Thymus (tissue), 11 donors: Measurements from ENCODE around the gene RTL1. TPM values are rescaled to one million over a fixed set of nuclear protein-coding genes. Genes with fewer than 3 reads are reported as not detected.

Experiments used
- DNase-seq, 9 donors: peaks; one replicate each; pipeline ENCODE4 v3.0.0-alpha.2; 2013; ENCODE audit warnings: low spot score in 9 of 9, low read depth in 6 of 9, missing footprints in 1 of 9
- H3K27ac ChIP-seq, 2 donors: one replicate each; pipeline ENCODE4 v1.5.1; 2013; ENCODE audit warnings: control low read depth in 1 of 2, low read depth in 1 of 2, low read length in 1 of 2, mild to moderate bottlenecking in 1 of 2, moderate library complexity in 1 of 2
- H3K27me3 ChIP-seq, 2 donors: one replicate each; pipeline ENCODE4 v1.5.1; 2013; ENCODE audit warnings: low read length in 1 of 2; ENCODE audit not compliant: control insufficient read depth in 2 of 2, insufficient read depth in 1 of 2
- H3K36me3 ChIP-seq, 2 donors: one replicate each; pipeline ENCODE4 v1.5.1; 2013; ENCODE audit warnings: low read length in 1 of 2, mild to moderate bottlenecking in 1 of 2, moderate library complexity in 1 of 2; ENCODE audit not compliant: control insufficient read depth in 2 of 2, insufficient read depth in 2 of 2
- H3K4me1 ChIP-seq, 2 donors: one replicate each; pipeline ENCODE4 v1.5.1; 2013; ENCODE audit warnings: low read length in 2 of 2; ENCODE audit not compliant: control insufficient read depth in 2 of 2, insufficient read depth in 2 of 2
- H3K4me3 ChIP-seq, 2 donors: one replicate each; pipeline ENCODE4 v1.5.1; 2013; ENCODE audit warnings: low read length in 2 of 2, control low read depth in 1 of 2, mild to moderate bottlenecking in 1 of 2
- H3K9me3 ChIP-seq, 2 donors: one replicate each; pipeline ENCODE4 v1.5.1; 2013; ENCODE audit warnings: low read length in 1 of 2, mild to moderate bottlenecking in 1 of 2; ENCODE audit not compliant: control insufficient read depth in 2 of 2, insufficient read depth in 1 of 2
- WGBS: extraction: QIAGEN DNeasy Blood & Tissue Kit; methylation state at CpG from one replicate; pipeline ENCODE4 v1.1.7; 2013; 5-methylcytosine and 5-hydroxymethylcytosine counted together
- polyA plus RNA-seq: library from polyadenylated mRNA; stranded (reverse); fragments of 200-250 nt; gene quantifications from one replicate; pipeline ENCODE4 v1.2.3, GENCODE V29; 2013
- total RNA-seq: library from RNA; stranded (reverse); fragments of 120-200 nt; gene quantifications from one replicate; pipeline ENCODE4 v1.2.4, GENCODE V29; 2013
- donor health status: healthy.

The RTL1 gene
- total and polyA plus RNA-seq, 2 donors: under 0.01 to 0.02 TPM

DNA sequence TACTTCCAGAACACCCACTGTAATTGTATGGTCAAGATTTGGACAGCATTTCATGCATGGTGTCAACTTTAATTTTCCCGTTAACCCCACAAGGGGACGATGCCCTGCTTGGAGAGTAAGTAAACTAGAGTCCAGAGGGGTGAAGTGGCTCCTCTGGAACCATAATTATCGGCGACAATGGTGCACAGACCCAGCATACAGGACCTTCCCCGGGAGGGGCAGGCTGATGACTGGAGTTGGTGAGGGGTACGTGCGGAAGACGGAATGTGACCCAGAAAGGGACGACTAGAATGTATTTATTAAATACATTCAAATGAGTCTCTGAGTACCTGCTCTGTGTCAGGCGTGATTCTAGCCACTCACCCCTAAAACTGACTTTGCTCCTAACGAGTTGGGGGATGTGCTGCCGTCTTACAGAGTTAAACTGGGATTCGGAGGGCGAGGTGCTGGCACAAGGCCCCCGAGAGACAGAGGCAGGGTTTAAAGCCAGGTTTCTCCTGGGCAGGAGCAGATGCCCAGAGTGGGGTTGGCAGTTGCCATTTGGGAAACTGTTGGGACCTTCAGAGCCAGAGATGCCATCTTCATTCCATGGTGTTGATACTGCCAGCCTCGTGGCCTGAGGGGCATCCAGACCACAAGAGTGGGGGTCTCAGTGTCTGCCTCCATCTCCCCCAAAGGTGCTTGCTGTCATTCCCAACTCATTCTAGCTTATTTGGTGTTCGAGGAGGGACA lies 10.9 kb downstream of the RTL1 start:
- H3K36me3 ChIP-seq: no peaks in the 10 kb centered on the region
- 94% methylated on average over 17 of the region's 17 CpGs for WGBS
- no peaks in the 10 kb centered on the region for H3K27me3 ChIP-seq
- no peaks in the 10 kb centered on the region for H3K4me1 ChIP-seq
- no peak overlapping the region for H3K4me3 ChIP-seq
- DNase-seq: no peak
- H3K27ac ChIP-seq: no peak overlapping the region
- H3K9me3 ChIP-seq: no peaks in the 10 kb centered on the region

DNA sequence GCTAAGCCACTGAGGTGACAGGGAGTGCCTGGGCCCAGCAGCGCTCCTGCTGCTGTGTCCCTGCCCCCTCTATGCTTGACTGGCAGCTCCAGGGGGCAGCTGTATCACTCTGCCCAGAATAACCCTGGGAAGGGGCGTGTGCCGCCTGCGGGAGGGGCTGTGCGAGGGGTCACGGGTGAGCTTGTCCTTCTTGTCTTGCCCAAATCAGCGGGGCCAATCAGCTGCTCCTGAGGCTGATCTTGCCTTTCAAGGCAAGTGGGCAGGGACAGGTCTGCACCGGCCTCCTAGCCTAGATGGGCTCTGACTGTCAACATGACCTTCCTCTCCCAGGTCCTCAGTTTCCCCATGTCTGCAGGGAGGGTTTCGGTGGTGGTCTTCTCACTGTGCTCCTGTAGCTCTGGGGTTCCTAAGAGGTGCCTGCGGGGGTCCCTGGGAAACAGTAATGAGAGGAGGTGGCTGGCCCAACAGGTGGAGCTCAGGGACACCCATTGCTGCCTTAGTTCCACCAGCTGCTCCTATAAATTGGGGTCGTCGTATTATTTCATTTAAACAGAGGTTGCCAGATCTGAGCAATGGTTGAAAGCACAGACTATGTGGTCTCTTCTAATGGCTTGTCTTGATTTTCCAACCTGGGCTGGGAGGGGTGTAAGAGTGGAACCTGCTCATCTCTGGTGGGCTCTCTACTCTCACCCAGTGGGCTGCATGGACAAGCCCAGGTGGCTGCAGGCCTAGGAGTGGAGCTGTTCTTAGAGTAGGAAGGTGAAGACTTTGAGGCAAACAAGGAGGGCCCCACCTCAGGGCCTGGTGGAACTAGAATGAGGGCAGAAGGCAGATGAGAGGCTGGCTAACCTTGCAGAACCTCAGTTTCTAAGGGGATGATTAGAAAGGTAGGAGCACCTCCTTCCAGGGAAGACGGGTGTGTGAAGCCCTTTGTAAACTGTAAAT lies 11.7 kb downstream of the RTL1 start:
- Histone ChIP-seq H3K36me3 (no peaks in the 10 kb centered on the region), H3K4me1 (peaks cover 0 to 4% of the 10 kb centered on the region in 2 donors), H3K27me3 (no peaks in the 10 kb centered on the region), H3K9me3 (no peaks in the 10 kb centered on the region), H3K4me3 (no peak overlapping the region), H3K27ac (no peak overlapping the region)
- 97% methylated on average over 13 of the region's 13 CpGs for WGBS
- no peak for DNase-seq

DNA sequence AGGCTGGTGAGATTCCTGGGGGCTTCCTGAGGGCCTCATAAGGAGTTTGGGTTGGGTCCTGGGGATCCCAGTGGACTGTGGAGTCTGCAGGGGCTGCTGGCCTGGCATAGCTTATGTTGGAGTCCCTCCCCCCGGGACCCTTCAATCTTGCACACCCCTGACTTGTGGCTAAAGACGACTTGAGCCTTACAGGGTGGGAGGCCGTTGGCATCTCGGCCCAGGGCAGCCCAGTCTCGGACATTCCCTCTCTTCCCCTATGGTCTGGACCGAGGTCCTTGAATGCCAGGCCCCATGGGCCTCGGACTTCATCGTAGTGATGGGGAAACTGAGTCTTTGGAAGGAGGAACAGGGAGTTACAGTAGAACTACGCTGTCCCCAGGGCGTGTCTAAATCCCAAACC lies 12.5 kb downstream of the RTL1 start:
- 89% methylated on average over 10 of the region's 10 CpGs for WGBS
- DNase-seq: no peak

DNA sequence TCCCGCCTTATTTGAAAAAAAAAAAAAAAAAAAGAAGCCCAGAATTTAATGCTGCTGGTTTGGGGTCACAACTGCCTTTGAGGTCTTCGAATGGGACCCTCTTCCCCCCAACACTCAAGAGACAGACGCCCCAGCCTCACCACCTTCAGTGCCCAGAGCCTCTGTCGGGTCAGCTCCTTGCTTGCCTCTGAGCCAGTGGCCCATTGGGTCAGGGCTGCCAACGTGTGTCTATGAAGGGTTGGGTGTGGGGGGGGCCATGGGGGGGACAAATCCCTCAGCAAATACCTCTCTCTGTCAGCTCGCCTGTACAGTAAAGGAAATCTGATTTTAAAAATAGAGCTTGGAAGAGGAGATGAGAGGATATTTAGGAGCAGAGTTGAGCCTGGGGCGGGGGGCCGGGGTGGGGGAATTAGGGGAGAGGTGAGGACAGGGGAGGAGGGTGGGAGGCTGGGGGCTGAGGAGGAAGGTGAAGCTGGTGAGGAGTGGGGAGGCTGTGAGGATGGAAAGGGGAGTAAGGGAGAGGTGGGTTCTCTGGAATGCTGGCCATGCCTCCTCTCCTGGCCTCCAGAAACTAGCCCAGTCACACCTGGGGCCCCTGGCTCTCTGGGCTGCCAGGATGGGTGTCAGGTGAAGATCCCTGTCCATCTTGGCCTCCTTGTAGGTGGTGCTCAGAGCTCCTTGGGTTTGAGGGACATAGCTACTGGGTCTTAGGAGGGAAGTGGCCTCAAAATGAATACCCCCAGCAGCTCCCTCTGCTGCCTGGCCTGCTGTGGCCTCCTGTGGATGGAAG lies 13.3 kb downstream of the RTL1 start:
- Histone ChIP-seq H3K4me3 (no peak overlapping the region), H3K9me3 (no peaks in the 10 kb centered on the region), H3K27me3 (no peaks in the 10 kb centered on the region), H3K4me1 (peaks cover 0 to 4% of the 10 kb centered on the region in 2 donors), H3K27ac (no peak overlapping the region), H3K36me3 (no peaks in the 10 kb centered on the region)
- DNase-seq: no peak
- 91% methylated on average over 8 of the region's 8 CpGs for WGBS

More for the DNA sequence above, 12.5 kb downstream of the RTL1 start:
- no peak overlapping the region for H3K4me3 ChIP-seq
- no peak overlapping the region for H3K27ac ChIP-seq
- no peaks in the 10 kb centered on the region for H3K9me3 ChIP-seq
- H3K4me1 ChIP-seq: peaks cover 0 to 4% of the 10 kb centered on the region in 2 donors
- H3K36me3 ChIP-seq: no peaks in the 10 kb centered on the region
- H3K27me3 ChIP-seq: no peaks in the 10 kb centered on the region

DNA sequence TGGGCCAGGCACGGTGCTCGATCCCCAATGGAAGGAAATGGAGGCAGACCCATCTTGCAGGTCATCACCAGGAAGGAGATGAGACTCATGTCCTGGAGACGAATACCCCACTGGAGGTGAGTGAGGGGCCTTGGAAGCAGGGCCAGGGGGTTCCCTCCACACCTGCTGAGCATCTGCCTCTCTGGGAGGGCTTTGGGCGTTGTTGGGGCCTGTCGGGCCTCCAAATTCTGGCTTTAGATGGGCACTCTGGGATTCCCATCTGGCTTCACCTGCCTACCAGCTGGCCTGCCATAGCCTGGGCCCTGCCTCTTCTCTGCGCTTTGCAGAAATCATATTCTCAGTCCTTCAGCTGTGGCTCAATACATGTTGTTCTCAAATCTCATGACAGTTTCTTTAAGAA lies 13.9 kb downstream of the RTL1 start:
- 96% methylated on average over 6 of the region's 6 CpGs for WGBS
- Histone ChIP-seq H3K27ac (no peak overlapping the region), H3K4me3 (no peak overlapping the region), H3K27me3 (no peaks in the 10 kb centered on the region), H3K36me3 (no peaks in the 10 kb centered on the region), H3K9me3 (no peaks in the 10 kb centered on the region), H3K4me1 (peaks cover 0 to 4% of the 10 kb centered on the region in 2 donors)
- DNase-seq: no peak

DNA sequence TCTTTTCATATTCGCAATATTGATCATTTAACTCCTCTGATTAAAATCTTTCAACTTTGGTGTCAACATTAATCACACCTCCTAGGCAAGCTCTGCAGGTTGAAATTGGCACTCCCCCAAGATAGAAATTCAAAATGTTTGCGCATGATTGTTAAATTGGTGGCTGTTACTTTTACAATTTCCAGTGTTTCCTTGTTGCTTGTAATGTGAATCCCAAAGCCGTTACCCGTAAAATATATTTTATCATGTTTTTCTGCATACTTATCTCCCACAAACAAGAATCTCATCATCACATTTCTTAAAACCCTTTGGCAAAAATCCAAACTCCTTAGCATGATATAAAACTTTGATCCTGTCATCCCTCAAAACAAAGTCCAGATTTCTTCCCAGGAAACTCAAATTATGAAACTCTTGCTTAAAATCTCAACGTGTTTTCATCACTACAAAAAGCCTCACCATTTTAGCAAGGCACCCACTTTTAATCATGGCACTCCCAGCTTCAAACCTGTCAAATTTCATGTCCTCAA lies 14.7 kb downstream of the RTL1 start:
- H3K27ac ChIP-seq: no peak overlapping the region
- no peaks in the 10 kb centered on the region for H3K36me3 ChIP-seq
- no peak overlapping the region for H3K4me3 ChIP-seq
- H3K27me3 ChIP-seq: no peaks in the 10 kb centered on the region
- H3K4me1 ChIP-seq: peaks cover 0 to 4% of the 10 kb centered on the region in 2 donors
- H3K9me3 ChIP-seq: no peaks in the 10 kb centered on the region
- WGBS: 88% methylated on average over 5 of the region's 5 CpGs
- DNase-seq: no peak

DNA sequence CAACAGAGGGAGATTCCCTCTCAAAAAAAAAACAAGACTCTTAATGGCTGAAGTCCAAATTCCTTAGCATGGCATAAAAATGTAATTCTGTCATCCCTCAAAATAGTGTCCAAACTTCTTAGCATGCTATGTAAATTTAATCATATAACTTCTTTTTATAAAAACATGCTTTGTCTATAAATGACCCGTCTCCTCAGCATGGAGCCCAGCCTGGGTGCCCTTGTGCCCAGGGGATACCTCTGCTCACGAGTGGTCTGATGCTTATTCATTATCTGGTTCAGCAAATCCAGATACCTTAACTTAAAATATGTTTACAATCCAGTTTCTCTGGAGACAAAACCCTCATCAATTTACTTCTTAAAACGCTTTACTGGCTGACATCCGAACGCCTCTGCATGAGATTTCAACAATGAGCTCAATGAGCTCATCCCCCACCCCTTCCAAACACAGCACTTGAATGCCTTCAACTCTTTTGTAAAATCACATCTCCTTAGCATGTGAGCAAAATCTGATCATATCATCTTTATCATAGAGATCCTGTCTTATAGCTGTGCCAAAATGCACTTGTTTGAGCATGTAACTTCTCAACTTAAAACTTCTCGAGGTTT lies 15.7 kb downstream of the RTL1 start:
- no peaks in the 10 kb centered on the region for H3K27me3 ChIP-seq
- no peaks in the 10 kb centered on the region for H3K9me3 ChIP-seq
- no peaks in the 10 kb centered on the region for H3K36me3 ChIP-seq
- H3K4me3 ChIP-seq: no peak overlapping the region
- H3K27ac ChIP-seq: no peak overlapping the region
- 93% methylated on average over 6 of the region's 6 CpGs for WGBS
- peak in 1 of 9 donors; percentile 7 for DNase-seq
- peaks cover 0 to 4% of the 10 kb centered on the region in 2 donors for H3K4me1 ChIP-seq

DNA sequence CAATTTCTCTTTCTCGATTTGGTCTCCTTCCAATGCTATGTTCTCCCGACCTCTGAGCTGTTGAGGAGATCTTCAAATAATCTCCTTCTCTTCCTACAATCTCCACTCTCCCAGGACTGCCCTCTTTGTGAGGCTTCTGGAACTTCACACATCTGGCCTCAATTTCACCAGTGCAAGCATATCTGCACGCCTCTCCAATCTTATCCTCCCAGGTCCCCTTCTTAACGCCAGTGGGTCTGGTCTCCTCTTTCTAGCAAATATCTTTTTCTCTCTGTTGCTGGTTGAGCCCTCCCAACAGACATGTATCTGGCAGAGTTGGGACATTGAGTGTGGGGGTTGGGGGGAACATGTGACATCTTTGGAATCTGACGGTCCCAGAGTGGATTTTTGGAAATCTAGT lies 17.9 kb downstream of the RTL1 start:
- WGBS: 94% methylated on average over 5 of the region's 5 CpGs
- Histone ChIP-seq H3K36me3 (no peaks in the 10 kb centered on the region), H3K4me3 (no peak overlapping the region), H3K27ac (no peak overlapping the region), H3K9me3 (peaks cover 0 to 17% of the 10 kb centered on the region in 2 donors), H3K4me1 (peaks cover 0 to 4% of the 10 kb centered on the region in 2 donors), H3K27me3 (no peaks in the 10 kb centered on the region)
- no peak for DNase-seq
